Neural progenitor cell (in vitro differentiated cells): Measurements from ENCODE around the gene POLD4.

Source experiments
- CTCF ChIP-seq: fragments of 200-600 bp; sonication (generic); IDR thresholded peaks from 2 replicates; pipeline ENCODE4 v1.5.1; 2017; ENCODE audit warnings: antibody characterized with exemption, mild to moderate bottlenecking
- EZH2 ChIP-seq: fragments of 200-600 bp; sonication (generic); IDR thresholded peaks from 2 replicates; pipeline ENCODE4 v1.6.1; 2017; ENCODE audit warnings: antibody characterized with exemption, mild to moderate bottlenecking, moderate library complexity

- no peak for TF ChIP-seq CTCF
- no peak for TF ChIP-seq EZH2
Measured at GRCh38 chr11:67396259-67396581, 42.9 kb upstream of the POLD4 start.
